Spleen (tissue), 11 donors: ENCODE results near the gene TTC21A. TPM values are rescaled to one million over a fixed set of nuclear protein-coding genes. Genes with fewer than 3 reads are reported as not detected.

Experiments
- DNase-seq: peaks from one replicate; pipeline ENCODE4 v3.0.0-alpha.2; 2020
- H3K27ac ChIP-seq, 8 donors: fragments of 200-600 bp; sonication (generic) in 7 of 8; 1 replicate in 4 of 8; 2 replicates in 4 of 8; pipeline versions ENCODE4 v1.5.0 to v1.8.0; 2016 to 2021; ENCODE audit warnings: inconsistent platforms in 4 of 8, mild to moderate bottlenecking in 4 of 8, moderate library complexity in 1 of 8
- H3K27me3 ChIP-seq, 7 donors: fragments of 200-600 bp; sonication (generic) in 6 of 7; replicated peaks in 1 of 7; 1 replicate in 4 of 7; 2 replicates in 3 of 7; pipeline versions ENCODE4 v1.5.0 to v1.8.0; 2016 to 2021; ENCODE audit warnings: inconsistent platforms in 3 of 7, mild to moderate bottlenecking in 1 of 7
- H3K36me3 ChIP-seq, 6 donors: fragments of 200-600 bp; sonication (generic) in 5 of 6; 1 replicate in 4 of 6; 2 replicates in 2 of 6; pipeline versions ENCODE4 v1.5.0 to v1.8.0; 2016 to 2021; ENCODE audit warnings: inconsistent platforms in 2 of 6
- H3K4me1 ChIP-seq, 6 donors: fragments of 200-600 bp; sonication (generic) in 5 of 6; 1 replicate in 3 of 6; 2 replicates in 3 of 6; pipeline versions ENCODE4 v1.5.0 to v1.8.0; 2016 to 2021; ENCODE audit warnings: inconsistent platforms in 3 of 6
- H3K4me3 ChIP-seq, 8 donors: fragments of 200-600 bp; sonication (generic) in 7 of 8; 1 replicate in 4 of 8; 2 replicates in 4 of 8; pipeline versions ENCODE4 v1.5.0 to v1.8.0; 2016 to 2021; ENCODE audit warnings: inconsistent platforms in 4 of 8, mild to moderate bottlenecking in 4 of 8, moderate library complexity in 2 of 8
- H3K9me3 ChIP-seq, 8 donors: fragments of 200-600 bp; sonication (generic) in 7 of 8; 1 replicate in 4 of 8; 2 replicates in 4 of 8; pipeline versions ENCODE4 v1.5.0 to v1.8.0; 2016 to 2021; ENCODE audit warnings: inconsistent platforms in 4 of 8
- POLR2A ChIP-seq, 3 donors: fragments of 450-650 bp; IDR thresholded peaks; one replicate each; pipeline ENCODE4 v1.5.1; 2017; ENCODE audit warnings: antibody characterized with exemption in 3 of 3, mild to moderate bottlenecking in 1 of 3
- POLR2AphosphoS5 ChIP-seq, 3 donors: sonication (generic); formaldehyde crosslinking; IDR thresholded peaks; one replicate each; pipeline ENCODE4 v1.5.1; 2017; ENCODE audit warnings: antibody characterized with exemption in 3 of 3
- WGBS, 5 donors: extraction: QIAGEN DNeasy Blood & Tissue Kit in 3 of 5; methylation state at CpG; one replicate each; pipeline versions ENCODE4 v1.1.5 to v1.1.7; 2013 to 2018; 5-methylcytosine and 5-hydroxymethylcytosine counted together
- intact Hi-C: fragments of 100-400 bp; cut with DNase I; formaldehyde crosslinking; loops from one replicate; pipeline ENCODE4 v1.15.0; 2023; ENCODE audit warnings: low total_unique reads
- polyA plus RNA-seq, 3 donors: library from polyadenylated mRNA; stranded (reverse); fragments of 200-250 nt; gene quantifications; one replicate each; pipeline ENCODE4 v1.2.1, GENCODE V29; 2013
- total RNA-seq, 7 donors: library from RNA; depleted of rRNA in 3 of 7; stranded (reverse); fragments of >200 nt in 3 of 7; fragmentation: NEBNext Ultra II Directional in 4 of 7; extraction: Animal tissue kit (Norgen Biotek cat#: 25700) in 4 of 7; gene quantifications; one replicate each; pipeline versions ENCODE4 v1.1.0 to v1.2.1, GENCODE V29; 2016 to 2021
- TF ChIP-seq, protein P1 (sequence below), 11 experiments: fragments of 200-600 bp in 7 of 11; fragments of 450-650 bp in 4 of 11; sonication (generic) in 4 of 11; IDR thresholded peaks in 8 of 11; conservative IDR thresholded peaks in 3 of 11; 1 replicate in 7 of 11; 2 replicates in 4 of 11; pipeline versions ENCODE4 v1.4.0 to v1.8.0; 2016 to 2021; ENCODE audit warnings: antibody characterized with exemption in 11 of 11, inconsistent platforms in 4 of 11, mild to moderate bottlenecking in 1 of 11
- donor health status: healthy with polysubstance abuse.
- donor health status: DM: no; HTN: no; CAD: no; lungs with moderate emphysema.
- donor health status: DM: no; HTN: no; CAD: no.
- donor health status: Bipolar disorder and iron deficiency.
- donor health status: healthy.
- donor health status: DM: no; HTN: no; CAD: no.
- donor health status: DM: yes; HTN: yes; CAD: no.

The TTC21A gene
- total and polyA plus RNA-seq, 10 donors, result 11.6 to 34.3 (median 16.0) TPM

DNA sequence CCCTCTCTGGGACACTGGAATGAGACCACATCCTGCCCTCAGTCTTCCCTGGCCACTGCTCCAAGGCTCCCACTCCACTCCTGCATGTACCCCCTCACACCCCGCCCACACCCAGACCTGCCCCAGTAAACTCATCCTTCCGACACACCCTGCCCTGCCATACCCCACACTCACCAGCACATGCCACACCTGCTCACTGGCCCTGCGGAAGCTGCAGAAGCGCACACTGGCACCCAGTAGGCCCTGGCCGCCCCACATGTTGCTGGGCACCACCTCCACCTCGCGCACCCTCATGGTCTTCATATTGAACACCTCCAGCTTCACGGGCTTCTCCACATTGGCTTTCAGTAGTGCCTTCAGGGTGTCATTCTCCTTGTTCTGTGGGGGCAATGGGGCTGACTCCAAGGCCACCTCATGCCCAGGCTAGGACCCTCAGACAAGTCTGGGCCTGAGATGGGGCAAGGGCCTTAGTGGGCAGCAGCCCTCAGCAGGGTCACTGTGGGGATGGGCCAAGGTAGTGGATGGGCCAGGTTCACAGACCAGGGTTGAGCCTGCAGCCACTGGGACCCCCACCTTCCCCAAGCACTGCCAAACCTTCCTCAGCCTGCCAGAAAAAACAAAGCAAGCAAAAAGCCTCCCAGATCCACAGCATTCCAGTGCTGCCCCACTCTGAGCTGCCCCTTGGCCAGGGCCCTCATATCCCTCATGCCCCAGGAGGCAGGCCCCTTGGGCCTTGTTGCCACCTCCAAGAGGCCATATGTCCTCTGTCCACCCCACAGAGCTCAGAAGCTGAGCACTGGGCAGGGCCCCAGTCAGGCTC lies 4.8 kb upstream of the TTC21A start:
- Histone ChIP-seq H3K4me3 (no peak overlapping the region), H3K27ac (peak overlapping the region in 4 of 8 donors; percentile 45 to 94 (median 70)), H3K4me1 (peaks cover 15 to 70% (median 46%) of the 10 kb centered on the region in 6 donors), H3K27me3 (no peaks in the 10 kb centered on the region), H3K9me3 (no peaks in the 10 kb centered on the region), H3K36me3 (peaks cover 0 to 53% (median 29%) of the 10 kb centered on the region in 6 donors)
- no peak for DNase-seq
- WGBS, 5 donors, result 93 to 98% (median 96%) methylated on average over 8 of the region's 8 CpGs
- intact Hi-C loops, result loop anchor here (10.0 kb wide), 1 partner anchor 192 kb away; no protein-coding TSS in a partner anchor
- no peak for TF ChIP-seq POLR2AphosphoS5 (IDR thresholded peaks at IDR 0.05)
- TF ChIP-seq POLR2A (IDR thresholded peaks at IDR 0.05), result no peak
- TF ChIP-seq, protein P1, sequence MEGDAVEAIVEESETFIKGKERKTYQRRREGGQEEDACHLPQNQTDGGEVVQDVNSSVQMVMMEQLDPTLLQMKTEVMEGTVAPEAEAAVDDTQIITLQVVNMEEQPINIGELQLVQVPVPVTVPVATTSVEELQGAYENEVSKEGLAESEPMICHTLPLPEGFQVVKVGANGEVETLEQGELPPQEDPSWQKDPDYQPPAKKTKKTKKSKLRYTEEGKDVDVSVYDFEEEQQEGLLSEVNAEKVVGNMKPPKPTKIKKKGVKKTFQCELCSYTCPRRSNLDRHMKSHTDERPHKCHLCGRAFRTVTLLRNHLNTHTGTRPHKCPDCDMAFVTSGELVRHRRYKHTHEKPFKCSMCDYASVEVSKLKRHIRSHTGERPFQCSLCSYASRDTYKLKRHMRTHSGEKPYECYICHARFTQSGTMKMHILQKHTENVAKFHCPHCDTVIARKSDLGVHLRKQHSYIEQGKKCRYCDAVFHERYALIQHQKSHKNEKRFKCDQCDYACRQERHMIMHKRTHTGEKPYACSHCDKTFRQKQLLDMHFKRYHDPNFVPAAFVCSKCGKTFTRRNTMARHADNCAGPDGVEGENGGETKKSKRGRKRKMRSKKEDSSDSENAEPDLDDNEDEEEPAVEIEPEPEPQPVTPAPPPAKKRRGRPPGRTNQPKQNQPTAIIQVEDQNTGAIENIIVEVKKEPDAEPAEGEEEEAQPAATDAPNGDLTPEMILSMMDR (IDR thresholded peaks at IDR 0.05 in 8 of 11, conservative IDR thresholded peaks at IDR 0.05 in 3 of 11), result no peak

DNA sequence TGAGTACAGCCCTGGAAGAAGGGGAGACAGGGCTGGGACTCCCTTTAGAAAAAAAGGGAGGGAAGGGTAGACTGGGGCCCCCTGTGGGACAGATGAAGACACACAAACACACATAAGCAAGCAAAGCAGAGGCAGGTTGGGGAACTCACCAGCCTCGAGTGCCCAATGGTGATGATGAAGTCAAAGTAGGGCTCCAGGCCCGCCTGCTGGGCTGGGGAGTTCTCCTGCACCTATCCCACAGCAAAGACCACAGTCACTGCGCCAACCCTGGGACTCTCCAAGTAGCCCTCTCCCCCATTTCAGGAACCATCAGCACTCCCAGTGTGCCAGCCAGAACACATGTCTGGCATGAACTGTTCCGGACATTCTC lies 4.2 kb upstream of the TTC21A start:
- TF ChIP-seq POLR2A (IDR thresholded peaks at IDR 0.05) (no peak), POLR2AphosphoS5 (IDR thresholded peaks at IDR 0.05) (peak in 1 of 3 donors; percentile 8)
- TF ChIP-seq, protein P1 (IDR thresholded peaks at IDR 0.05 in 8 of 11, conservative IDR thresholded peaks at IDR 0.05 in 3 of 11), result peak in 1 of 11 experiments; percentile 26
- peaks cover 15 to 76% (median 52%) of the 10 kb centered on the region in 6 donors for H3K4me1 ChIP-seq
- intact Hi-C loops, result loop anchor here (10.0 kb wide), 1 partner anchor 191 kb away; no protein-coding TSS in a partner anchor
- peaks cover 0 to 47% (median 23%) of the 10 kb centered on the region in 6 donors for H3K36me3 ChIP-seq
- H3K4me3 ChIP-seq, result no peak overlapping the region
- 73 to 86% (median 74%) methylated on average over 4 of the region's 4 CpGs for WGBS, 5 donors
- peak overlapping the region in 4 of 8 donors; percentile 45 to 94 (median 70) for H3K27ac ChIP-seq
- H3K27me3 ChIP-seq, result no peaks in the 10 kb centered on the region
- no peak for DNase-seq
- no peaks in the 10 kb centered on the region for H3K9me3 ChIP-seq

DNA sequence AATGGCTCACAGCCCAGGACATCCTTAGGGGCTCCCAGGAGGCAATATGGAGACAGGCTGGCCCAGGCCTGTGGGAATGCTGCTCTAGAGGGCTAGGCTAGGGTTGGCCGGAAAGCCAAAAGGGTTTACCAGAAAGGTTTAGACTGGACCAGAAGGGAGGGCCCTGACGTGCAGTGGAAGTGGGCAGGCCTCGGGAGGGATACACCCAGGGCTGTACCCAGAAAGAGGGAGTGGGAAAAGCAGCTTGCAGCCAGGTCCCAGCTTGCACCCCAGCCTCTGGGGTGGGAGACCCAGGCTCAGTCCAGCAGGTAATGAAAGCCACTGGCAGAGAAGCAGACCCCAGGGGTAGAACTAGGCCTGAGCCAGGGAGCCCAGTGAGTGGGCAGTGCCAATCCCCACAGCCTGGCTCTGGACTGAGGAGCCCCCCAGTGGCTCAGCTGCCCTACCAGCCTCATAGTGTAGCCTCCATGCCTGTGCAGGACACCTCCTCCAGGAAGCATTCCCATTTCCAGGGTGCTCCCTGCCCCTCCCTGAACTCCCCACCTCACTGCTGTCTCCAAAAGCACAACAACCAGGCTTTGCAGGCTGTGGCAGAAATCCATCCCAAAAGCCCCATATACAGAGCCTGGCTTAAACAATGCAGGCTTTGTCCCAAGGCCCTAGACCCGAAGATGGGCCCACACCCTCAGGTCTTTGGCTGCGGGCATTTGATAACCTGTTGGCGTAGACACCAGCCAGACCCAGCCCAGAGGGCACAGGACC lies 3.5 kb upstream of the TTC21A start:
- H3K4me3 ChIP-seq, result no peak overlapping the region
- peak overlapping the region in 4 of 8 donors; percentile 45 to 94 (median 70) for H3K27ac ChIP-seq
- H3K36me3 ChIP-seq, result peaks cover 0 to 40% (median 17%) of the 10 kb centered on the region in 6 donors
- no peaks in the 10 kb centered on the region for H3K9me3 ChIP-seq
- no peak for TF ChIP-seq POLR2A (IDR thresholded peaks at IDR 0.05)
- TF ChIP-seq, protein P1 (IDR thresholded peaks at IDR 0.05 in 8 of 11, conservative IDR thresholded peaks at IDR 0.05 in 3 of 11), result no peak
- TF ChIP-seq POLR2AphosphoS5 (IDR thresholded peaks at IDR 0.05), result no peak
- no peaks in the 10 kb centered on the region for H3K27me3 ChIP-seq
- 67 to 93% (median 87%) methylated on average over 4 to 6 of the region's 6 CpGs for WGBS, 5 donors
- peaks cover 15 to 82% (median 59%) of the 10 kb centered on the region in 6 donors for H3K4me1 ChIP-seq
- no peak for DNase-seq
- intact Hi-C loops, result loop anchor here (10.0 kb wide), 1 partner anchor 191 kb away; no protein-coding TSS in a partner anchor
